K562 (cell line): ENCODE results near the gene APOC1. TPM values are rescaled to one million over a fixed set of nuclear protein-coding genes. Genes with fewer than 3 reads are reported as not detected.
A peak's percentile ranks its signal among the peaks of the same experiment; 100 is the strongest.

Experiments used
- CSDE1 ChIP-seq, 2 experiments: fragments of 450-650 bp; IDR thresholded peaks; 2 replicates each; pipeline ENCODE4 v1.6.1; 2016; ENCODE audit warnings: mild to moderate bottlenecking in 1 of 2
- ESRRA ChIP-seq: fragments of 450-650 bp; IDR thresholded peaks from 2 replicates; pipeline ENCODE4 v1.6.1; 2014; ENCODE audit warnings: low read depth, mild to moderate bottlenecking, moderate library complexity, borderline replicate concordance
- MEF2D ChIP-seq: conservative IDR thresholded peaks from 2 replicates; pipeline ENCODE4 v1.6.1; 2016; ENCODE audit warnings: low read depth, missing genetic modification characterization, missing compliant biosample characterization
- MXI1 ChIP-seq: IDR thresholded peaks from 2 replicates; pipeline ENCODE4 v1.6.1; 2011; ENCODE audit warnings: low read depth, mild to moderate bottlenecking, improper control_type of control experiment, low read length
- NCOA6 ChIP-seq: fragments of 450-650 bp; IDR thresholded peaks from 2 replicates; pipeline ENCODE4 v1.6.1; 2017; ENCODE audit warnings: mild to moderate bottlenecking
- POLR2H ChIP-seq: IDR thresholded peaks from 2 replicates; pipeline ENCODE4 v1.6.1; 2016; ENCODE audit warnings: missing genetic modification characterization, low read depth, mild to moderate bottlenecking, control low read depth, missing compliant biosample characterization, moderate library complexity
- SMARCA5 ChIP-seq: fragments of 450-650 bp; IDR thresholded peaks from 2 replicates; pipeline ENCODE4 v1.6.1; 2016
- SMARCB1 ChIP-seq: IDR thresholded peaks from 2 replicates; pipeline ENCODE4 v1.6.1; 2011; ENCODE audit warnings: improper control_type of control experiment, low read depth; ENCODE audit not compliant: insufficient read length
- TBL1XR1 ChIP-seq, 2 experiments: IDR thresholded peaks; 2 replicates each; pipeline ENCODE4 v1.6.1; 2012; ENCODE audit warnings: improper control_type of control experiment in 2 of 2, low read length in 2 of 2, mild to moderate bottlenecking in 1 of 2
- ZC3H4 ChIP-seq: sonication (generic); formaldehyde crosslinking; IDR thresholded peaks from 2 replicates; pipeline ENCODE4 v1.9.0; 2021; ENCODE audit warnings: missing genetic modification reagents, borderline replicate concordance
- ZNF143 ChIP-seq: sonication (generic); formaldehyde crosslinking; IDR thresholded peaks from 2 replicates; pipeline ENCODE4 v1.9.0; 2022; ENCODE audit warnings: mild to moderate bottlenecking, missing genetic modification reagents
- ZNF232 ChIP-seq: sonication (generic); formaldehyde crosslinking; IDR thresholded peaks from 2 replicates; pipeline ENCODE4 v1.8.0; 2022; ENCODE audit warnings: mild to moderate bottlenecking, missing genetic modification reagents
- ZNF3 ChIP-seq: fragments of 250-450 bp; sonication (Bioruptor Pico); IDR thresholded peaks from 2 replicates; pipeline ENCODE4 v1.5.0; 2021; ENCODE audit warnings: mild to moderate bottlenecking, moderate library complexity
- ZNF583 ChIP-seq: fragments of 250-450 bp; sonication (Bioruptor Pico); IDR thresholded peaks from 2 replicates; pipeline ENCODE4 v1.4.0; 2020
- ZNF589 ChIP-seq: fragments of 200-800 bp; sonication (Bioruptor generic); IDR thresholded peaks from 2 replicates; pipeline ENCODE4 v1.6.1; 2016; ENCODE audit warnings: low read depth, missing genetic modification characterization, missing compliant biosample characterization
- ZSCAN32 ChIP-seq: fragments of 450-650 bp; formaldehyde crosslinking; IDR thresholded peaks from 2 replicates; pipeline ENCODE4 v1.4.0; 2020; ENCODE audit warnings: mild to moderate bottlenecking, moderate library complexity
- polyA plus RNA-seq, 8 experiments: library from polyadenylated mRNA; depleted of rRNA in 4 of 8; stranded (reverse) in 5 of 8; unstranded in 3 of 8; fragments of >200 nt; fragmentation: Nextera tagmentation in 2 of 8; fragmentation: Illumina TruSeq in 1 of 8; extraction: Ambion mirVana in 2 of 8; extraction: Trizol in 1 of 8; gene quantifications; 2 replicates each; pipeline versions ENCODE4 v1.2.1 to v1.2.3, GENCODE V29; 2011 to 2014; ENCODE audit warnings: inconsistent platforms in 1 of 8, missing spikeins in 1 of 8
- total RNA-seq, 7 experiments: library from RNA; depleted of rRNA in 6 of 7; stranded (reverse); fragments of >200 nt in 6 of 7; fragmentation: Illumina TruSeq in 2 of 7; extraction: Trizol in 2 of 7; gene quantifications; 2 replicates each; pipeline versions ENCODE4 v1.2.1 to v1.2.3, GENCODE V29; 2011 to 2021; ENCODE audit warnings: low replicate concordance in 1 of 7
- TF ChIP-seq, protein P1 (sequence below): IDR thresholded peaks from 3 replicates; pipeline ENCODE4 v1.6.1; 2011; ENCODE audit warnings: borderline replicate concordance, mild to moderate bottlenecking, moderate library complexity; ENCODE audit not compliant: insufficient read length; ENCODE audit errors: extremely low read depth
- TF ChIP-seq, protein P2 (sequence below): sonication (generic); formaldehyde crosslinking; IDR thresholded peaks from 2 replicates; pipeline ENCODE4 v1.8.1; 2023; ENCODE audit warnings: mild to moderate bottlenecking, missing genetic modification reagents
- TF ChIP-seq, protein P3 (sequence below): sonication (generic); formaldehyde crosslinking; IDR thresholded peaks from 2 replicates; pipeline ENCODE4 v1.8.0; 2022; ENCODE audit warnings: mild to moderate bottlenecking, missing genetic modification reagents
- TF ChIP-seq, protein P4 (sequence below): fragments of 250-450 bp; sonication (Bioruptor Pico); IDR thresholded peaks from 2 replicates; pipeline ENCODE4 v1.5.0; 2020; ENCODE audit warnings: mild to moderate bottlenecking, borderline replicate concordance

Gene APOC1
- total and polyA plus RNA-seq, 9 of the 15 experiments (the other 6 are each of a cell fraction or from before 2014, with no cell fraction given), result 115 to 408 (median 220) TPM

DNA sequence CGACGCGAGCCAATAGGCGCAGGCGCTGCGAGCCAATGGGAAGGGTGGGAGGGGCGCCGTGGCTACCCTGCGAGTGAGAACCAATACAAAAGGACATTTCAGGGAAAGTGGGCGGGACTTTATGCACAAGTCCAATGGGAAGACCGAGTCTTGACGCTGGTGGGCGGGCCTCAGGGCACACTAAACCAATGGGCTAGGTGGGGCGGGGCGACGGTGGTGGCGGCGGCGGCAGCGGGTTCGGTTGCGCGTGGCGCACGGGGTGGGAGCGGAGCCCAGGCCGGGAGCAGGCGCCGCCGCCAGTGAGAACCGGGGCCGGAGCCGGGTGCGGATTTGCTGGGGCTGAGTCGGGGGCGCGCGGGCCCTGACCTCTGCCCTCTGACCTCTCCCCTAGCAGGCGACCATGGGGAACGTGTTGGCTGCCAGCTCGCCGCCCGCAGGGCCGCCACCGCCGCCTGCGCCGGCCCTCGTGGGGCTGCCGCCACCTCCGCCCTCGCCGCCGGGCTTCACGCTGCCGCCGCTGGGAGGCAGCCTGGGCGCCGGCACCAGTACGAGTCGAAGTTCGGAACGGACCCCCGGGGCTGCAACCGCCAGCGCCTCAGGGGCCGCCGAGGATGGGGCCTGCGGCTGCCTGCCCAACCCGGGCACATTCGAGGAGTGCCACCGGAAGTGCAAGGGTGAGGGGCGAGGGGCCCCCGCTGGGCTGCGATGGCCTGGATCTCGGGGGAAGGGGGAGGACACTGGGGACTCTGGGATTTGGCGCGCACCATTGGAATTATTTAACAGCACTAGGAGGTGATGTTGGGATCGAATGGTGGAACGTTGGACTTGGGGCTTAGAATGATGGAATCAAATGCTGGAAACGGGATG lies 23.2 kb upstream of the APOC1 start, which contains the start of gene TOMM40 (continued):
- TF ChIP-seq TBL1XR1 (IDR thresholded peaks at IDR 0.05; ENCODE audit: low read length in 2 of 2), result 0 out of 4 replicates have a peak, but pooled peaks of 1 of the 2 experiments have one; percentile 56
- no peak for TF ChIP-seq ZNF589 (CRISPR knock-in tag)
- TF ChIP-seq, protein P1, sequence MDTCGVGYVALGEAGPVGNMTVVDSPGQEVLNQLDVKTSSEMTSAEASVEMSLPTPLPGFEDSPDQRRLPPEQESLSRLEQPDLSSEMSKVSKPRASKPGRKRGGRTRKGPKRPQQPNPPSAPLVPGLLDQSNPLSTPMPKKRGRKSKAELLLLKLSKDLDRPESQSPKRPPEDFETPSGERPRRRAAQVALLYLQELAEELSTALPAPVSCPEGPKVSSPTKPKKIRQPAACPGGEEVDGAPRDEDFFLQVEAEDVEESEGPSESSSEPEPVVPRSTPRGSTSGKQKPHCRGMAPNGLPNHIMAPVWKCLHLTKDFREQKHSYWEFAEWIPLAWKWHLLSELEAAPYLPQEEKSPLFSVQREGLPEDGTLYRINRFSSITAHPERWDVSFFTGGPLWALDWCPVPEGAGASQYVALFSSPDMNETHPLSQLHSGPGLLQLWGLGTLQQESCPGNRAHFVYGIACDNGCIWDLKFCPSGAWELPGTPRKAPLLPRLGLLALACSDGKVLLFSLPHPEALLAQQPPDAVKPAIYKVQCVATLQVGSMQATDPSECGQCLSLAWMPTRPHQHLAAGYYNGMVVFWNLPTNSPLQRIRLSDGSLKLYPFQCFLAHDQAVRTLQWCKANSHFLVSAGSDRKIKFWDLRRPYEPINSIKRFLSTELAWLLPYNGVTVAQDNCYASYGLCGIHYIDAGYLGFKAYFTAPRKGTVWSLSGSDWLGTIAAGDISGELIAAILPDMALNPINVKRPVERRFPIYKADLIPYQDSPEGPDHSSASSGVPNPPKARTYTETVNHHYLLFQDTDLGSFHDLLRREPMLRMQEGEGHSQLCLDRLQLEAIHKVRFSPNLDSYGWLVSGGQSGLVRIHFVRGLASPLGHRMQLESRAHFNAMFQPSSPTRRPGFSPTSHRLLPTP, result no peak
- peak; percentile 68 for TF ChIP-seq ESRRA
- TF ChIP-seq ZNF583 (CRISPR knock-in tag), result no peak
- peak; percentile 57; the same call in 1 of the 2 replicates for TF ChIP-seq MXI1
- no peak for TF ChIP-seq SMARCB1
- no peak for TF ChIP-seq CSDE1 (IDR thresholded peaks at IDR 0.05)
- TF ChIP-seq, protein P2, sequence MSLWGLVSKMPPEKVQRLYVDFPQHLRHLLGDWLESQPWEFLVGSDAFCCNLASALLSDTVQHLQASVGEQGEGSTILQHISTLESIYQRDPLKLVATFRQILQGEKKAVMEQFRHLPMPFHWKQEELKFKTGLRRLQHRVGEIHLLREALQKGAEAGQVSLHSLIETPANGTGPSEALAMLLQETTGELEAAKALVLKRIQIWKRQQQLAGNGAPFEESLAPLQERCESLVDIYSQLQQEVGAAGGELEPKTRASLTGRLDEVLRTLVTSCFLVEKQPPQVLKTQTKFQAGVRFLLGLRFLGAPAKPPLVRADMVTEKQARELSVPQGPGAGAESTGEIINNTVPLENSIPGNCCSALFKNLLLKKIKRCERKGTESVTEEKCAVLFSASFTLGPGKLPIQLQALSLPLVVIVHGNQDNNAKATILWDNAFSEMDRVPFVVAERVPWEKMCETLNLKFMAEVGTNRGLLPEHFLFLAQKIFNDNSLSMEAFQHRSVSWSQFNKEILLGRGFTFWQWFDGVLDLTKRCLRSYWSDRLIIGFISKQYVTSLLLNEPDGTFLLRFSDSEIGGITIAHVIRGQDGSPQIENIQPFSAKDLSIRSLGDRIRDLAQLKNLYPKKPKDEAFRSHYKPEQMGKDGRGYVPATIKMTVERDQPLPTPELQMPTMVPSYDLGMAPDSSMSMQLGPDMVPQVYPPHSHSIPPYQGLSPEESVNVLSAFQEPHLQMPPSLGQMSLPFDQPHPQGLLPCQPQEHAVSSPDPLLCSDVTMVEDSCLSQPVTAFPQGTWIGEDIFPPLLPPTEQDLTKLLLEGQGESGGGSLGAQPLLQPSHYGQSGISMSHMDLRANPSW, result no peak
- TF ChIP-seq ZC3H4, result no peak
- no peak for TF ChIP-seq ZNF143 (CRISPR knock-in tag)
- no peak for TF ChIP-seq NCOA6
- TF ChIP-seq ZSCAN32, result no peak
- no peak for TF ChIP-seq POLR2H
- TF ChIP-seq, protein P3, sequence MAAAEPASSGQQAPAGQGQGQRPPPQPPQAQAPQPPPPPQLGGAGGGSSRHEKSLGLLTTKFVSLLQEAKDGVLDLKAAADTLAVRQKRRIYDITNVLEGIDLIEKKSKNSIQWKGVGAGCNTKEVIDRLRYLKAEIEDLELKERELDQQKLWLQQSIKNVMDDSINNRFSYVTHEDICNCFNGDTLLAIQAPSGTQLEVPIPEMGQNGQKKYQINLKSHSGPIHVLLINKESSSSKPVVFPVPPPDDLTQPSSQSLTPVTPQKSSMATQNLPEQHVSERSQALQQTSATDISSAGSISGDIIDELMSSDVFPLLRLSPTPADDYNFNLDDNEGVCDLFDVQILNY, result no peak
- no peak for TF ChIP-seq ZNF232 (CRISPR knock-in tag)
- TF ChIP-seq, protein P4, sequence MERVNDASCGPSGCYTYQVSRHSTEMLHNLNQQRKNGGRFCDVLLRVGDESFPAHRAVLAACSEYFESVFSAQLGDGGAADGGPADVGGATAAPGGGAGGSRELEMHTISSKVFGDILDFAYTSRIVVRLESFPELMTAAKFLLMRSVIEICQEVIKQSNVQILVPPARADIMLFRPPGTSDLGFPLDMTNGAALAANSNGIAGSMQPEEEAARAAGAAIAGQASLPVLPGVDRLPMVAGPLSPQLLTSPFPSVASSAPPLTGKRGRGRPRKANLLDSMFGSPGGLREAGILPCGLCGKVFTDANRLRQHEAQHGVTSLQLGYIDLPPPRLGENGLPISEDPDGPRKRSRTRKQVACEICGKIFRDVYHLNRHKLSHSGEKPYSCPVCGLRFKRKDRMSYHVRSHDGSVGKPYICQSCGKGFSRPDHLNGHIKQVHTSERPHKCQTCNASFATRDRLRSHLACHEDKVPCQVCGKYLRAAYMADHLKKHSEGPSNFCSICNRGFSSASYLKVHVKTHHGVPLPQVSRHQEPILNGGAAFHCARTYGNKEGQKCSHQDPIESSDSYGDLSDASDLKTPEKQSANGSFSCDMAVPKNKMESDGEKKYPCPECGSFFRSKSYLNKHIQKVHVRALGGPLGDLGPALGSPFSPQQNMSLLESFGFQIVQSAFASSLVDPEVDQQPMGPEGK (CRISPR knock-in tag), result no peak
- TF ChIP-seq MEF2D, result no peak
- no peak for TF ChIP-seq ZNF3 (CRISPR knock-in tag)
- TF ChIP-seq SMARCA5, result no peak
